Stimulated activated CD8-positive, alpha-beta memory T cell treated with anti-CD3 and anti-CD28 coated beads, Interleukin-2, amount 100 ng/mL, for 48 hours (primary cell): ENCODE data around the gene UPF2.
"Not testable (repeated sequence)": the region's sequence is repeated elsewhere in the genome, so short reads cannot be mapped to it uniquely, and the experiment has no call there.

Experiments
- DNase-seq, 2 donors: peaks; one replicate each; pipeline ENCODE4 v3.0.0-alpha.2; 2020; ENCODE audit warnings: low read depth in 2 of 2

UPF2 gene

DNA sequence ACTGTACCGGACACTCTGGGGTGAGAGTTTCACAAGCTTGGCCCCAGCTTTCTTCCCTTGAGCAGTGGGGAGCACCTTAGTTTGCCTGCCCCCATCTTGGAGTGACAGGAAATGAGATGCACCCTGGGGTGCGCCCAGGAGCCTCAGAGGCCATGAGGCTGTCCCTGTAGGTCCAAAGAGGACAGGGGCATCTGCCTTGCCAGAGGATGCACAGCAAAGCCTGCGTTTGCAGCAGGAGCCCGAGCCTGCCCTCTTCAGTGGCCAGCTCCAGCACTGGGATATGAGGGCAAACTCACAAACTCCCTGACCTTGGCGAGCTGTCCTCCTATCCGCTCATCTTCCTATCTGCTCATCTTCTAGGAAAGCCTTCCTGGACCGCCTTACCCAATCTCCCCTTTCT, 140.0 kb downstream of the UPF2 start:
- DNase-seq, result no peak

DNA sequence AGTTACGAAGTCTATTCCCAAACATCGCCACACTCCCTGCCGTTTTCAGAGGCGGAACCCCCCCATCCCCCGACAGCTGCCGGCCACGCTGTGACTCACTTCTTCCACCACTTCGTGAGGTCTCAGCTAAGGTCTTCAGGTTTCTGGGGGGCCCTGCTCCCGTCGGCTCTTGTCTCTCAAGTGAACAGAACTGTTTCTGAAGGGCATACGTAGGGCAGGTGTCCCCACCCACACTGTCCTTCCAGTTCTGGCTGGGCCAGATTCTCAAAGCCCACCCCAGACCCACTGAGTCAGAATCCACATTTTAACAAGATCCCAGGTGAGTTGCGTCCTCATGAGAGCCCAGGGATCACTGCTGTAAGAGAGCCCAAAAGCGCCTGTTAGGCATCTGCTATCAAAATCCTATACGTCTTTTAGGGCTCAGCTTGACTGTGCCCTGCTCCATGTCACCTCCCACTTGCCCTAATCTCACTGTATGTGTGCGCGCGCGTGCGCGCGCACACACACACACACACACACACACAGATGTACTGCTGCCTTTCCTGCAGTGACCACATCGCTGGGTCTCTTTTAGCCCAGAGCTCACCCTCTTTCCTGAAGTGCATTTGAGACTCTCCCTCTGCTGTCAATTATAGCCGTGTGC, 140.7 kb downstream of the UPF2 start:
- DNase-seq, result no peak

DNA sequence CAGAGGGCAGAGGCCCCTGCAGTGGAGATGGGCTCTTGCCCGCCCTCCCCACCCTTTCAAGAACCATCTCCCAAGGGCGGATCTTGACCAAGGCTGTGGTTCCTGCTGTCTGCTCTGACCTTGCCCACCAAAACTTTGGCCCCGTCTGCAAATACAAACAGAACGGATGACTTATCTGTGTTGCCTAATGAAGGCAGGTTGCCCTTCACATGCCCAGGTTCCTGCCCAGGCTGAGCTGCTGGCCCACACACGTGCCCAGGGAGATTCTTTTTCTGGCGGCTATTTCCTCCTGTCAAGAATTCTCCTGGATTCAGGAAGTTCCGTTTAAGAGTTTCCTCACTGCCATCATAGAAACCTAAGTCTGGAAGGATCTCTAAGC, 141.2 kb downstream of the UPF2 start:
- DNase-seq, result no peak

DNA sequence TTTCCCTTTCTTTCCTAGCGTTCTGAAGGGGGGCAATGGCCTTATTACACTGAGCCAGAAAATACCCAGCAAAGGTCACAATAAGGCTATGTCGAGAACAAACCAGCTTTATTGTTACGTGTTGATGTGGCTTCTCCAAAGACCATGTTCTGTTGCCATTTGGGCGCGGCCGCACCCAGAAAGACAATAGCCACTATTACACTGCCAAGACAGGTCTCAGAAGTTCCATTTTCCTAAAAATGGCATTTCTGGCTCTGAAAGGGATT, 141.6 kb downstream of the UPF2 start:
- no peak for DNase-seq

DNA sequence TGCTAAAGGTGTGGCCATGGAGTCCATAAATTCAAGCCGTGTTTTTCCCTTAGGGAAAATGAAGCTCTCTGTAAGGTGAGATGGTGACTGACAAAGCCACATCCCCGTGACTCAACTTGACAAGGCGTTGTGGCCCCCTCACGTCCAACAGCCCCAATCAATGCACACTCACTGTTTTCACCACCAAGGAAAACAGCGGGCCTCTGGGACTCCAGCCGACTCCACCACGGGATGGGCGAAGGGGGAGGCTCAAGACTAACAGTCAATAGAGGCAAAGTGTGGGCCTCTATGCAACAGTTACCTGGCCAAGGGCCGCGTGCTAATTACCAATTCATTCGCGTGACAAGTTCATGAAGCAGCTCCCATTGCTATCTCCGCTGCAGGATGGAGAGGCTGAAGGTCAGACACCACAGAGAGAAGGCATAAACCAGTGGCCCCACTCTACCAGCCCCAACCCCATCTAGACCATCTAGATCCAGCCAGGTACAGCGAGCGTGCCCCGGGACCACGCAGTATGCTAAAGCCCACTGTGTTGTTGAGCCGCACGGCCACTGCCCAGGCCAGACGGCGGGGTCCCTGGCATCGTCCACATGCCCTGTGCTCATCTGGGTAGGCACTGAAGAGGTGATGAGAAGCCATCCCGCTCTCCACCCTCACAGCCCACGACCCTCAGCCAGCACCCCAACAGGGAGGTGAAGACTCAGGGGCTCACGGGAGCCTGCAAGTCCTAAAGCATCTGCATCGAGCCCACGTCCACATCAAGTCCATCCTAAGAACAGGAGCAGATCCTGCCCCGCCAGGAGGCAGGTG, 143.3 kb downstream of the UPF2 start:
- DNase-seq, result no peak

DNA sequence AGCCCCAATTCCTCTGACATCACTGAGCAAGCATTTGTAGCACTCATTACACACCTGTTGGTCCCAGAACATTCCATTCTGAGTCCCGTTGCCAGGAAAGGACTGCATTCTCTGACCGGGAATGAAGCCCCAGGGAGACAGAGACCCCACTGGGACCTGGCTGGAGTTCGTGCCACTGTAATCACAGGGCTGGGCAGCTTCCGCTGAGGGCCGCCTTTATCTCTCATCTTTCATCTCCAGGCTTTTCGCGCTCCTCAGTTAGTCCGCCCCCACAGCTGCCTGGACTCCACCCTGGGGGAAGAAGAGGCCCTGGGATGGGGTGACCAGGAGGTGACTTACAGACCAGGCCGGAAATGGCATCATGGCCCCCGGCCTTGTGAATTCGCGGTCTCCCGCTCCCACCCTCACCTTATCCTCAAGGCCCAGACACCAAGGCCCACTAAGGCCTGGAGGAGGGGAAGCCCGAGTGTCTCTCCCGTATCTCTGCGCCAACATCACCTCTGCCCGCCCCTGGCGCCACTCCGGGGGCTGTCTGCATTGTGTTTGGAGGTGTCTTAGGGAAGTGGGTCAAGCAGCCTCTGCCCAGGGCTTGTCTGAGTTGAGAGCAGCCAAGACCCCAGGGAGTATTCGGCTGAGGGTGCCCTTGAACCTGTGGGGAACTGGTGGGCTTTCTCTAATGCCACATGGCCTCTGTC, 144.1 kb downstream of the UPF2 start:
- DNase-seq, result no peak

DNA sequence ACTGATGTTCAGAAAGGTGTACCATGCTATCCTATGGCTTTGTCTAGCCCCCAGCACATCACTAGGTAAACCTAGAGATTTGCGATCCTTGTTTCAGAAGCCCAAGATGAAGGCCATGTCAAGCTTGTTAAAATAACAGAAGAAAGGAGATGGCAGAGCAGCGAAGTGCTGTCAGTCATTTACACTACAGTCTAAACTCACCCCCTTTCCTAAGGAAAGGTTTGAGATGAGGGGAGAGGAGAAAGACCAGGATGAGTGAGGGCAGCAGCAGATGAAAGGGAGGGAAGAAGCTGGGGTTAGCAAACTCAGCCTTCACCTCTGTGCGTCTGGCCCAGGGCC, 144.6 kb downstream of the UPF2 start:
- no peak for DNase-seq

DNA sequence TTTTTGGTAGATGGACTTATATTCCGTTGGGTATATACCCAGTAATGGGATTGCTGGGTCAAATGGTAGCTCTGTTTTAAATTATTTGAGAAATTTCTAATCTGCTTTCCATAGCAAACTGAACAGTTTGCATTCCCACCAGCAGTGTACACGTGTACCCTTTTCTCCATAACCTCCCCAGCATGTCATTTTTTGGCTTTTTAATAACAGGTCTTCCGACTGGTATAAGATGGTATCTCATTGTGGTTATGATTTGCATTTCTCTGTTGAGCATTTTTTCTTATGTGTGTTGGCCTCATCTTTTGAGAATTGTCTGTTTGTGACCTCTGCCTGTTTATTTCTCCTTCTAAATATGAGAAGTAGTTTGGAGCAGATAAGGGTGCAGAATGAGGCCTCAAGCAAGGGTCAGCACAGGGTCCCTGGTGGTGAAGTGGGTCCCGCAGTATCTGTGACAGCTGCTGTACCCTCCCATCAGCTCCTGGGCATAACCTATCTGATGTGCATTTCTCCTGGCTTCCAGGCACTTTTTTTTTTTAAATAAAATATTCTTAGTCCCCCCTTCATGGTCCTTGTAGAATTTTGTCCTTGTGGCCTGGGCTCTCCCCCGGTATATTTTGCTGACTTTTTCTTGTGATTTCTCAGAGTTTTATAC, 145.9 kb downstream of the UPF2 start:
- no peak for DNase-seq

DNA sequence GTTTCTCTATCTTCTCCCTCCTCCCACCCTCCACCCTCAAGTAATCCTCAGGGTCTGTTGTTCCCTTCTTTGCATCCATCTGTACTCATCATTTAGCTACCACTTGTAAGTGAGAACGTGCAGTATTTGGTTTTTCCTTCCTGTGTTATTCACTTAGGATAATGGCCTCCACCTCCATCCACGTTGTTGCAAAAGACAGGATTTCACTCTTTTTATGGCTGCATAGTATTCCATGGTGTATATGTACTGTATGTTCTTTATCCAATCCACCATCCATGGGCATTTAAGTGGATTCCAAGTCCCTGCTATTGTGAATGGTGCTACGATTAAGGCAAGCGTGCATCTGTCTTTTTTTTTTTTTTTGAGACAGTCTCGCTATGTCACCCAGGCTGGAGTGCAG, 147.0 kb downstream of the UPF2 start:
- no peak for DNase-seq

DNA sequence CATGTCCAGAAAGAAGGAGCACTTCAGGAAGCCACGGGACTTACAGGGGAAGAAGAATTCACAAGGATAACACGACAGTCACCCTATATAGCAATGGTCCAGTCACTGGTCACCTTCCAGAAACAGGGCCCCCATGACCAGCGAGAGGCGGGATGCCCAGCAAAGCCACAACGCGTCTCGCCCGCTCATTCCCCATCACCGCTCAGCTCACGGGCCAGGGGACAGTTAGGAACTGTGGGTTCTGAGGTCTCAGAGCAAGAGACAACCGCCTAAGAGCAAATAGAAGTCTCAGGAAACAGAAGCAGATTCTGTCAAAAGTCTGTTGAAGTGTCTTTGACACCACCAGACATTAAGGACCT, 147.5 kb downstream of the UPF2 start:
- DNase-seq, result no peak

DNA sequence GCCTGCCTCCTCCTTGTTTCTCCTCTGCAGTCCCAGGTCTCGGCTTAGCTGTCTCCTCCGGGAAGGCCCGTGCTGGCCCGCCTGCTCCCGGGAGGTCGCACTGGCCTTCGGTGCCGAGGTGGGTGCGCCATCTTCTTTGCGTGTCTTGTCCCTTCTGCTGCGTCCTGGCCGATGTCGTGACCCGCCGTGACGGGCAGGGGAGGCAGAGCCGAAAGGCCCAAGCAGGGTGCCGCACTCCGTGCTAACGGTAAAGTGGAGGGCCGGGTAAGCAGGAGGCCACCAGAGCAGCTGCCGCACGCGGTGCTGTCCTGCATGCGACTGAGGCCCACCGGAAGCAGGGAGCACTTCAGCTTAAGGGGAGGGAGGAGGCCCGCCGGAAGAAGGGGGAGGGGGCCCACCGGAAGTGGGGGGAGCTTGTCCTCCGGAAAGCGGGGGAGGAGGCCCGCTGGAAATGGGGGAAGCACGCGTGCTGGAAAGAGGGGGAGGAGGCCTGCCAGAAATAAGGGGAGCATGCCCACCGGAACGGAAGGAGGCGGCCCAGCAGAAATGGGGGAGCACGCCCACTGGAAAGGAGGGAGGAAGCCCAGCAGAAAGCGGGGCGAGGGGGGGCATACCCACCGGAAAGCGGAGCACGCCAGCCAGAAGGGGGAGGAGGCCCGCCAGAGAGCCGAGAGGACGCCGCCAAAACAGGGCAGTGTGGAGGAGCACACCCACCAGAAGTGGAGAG, 148.1 kb downstream of the UPF2 start:
- no peak for DNase-seq

DNA sequence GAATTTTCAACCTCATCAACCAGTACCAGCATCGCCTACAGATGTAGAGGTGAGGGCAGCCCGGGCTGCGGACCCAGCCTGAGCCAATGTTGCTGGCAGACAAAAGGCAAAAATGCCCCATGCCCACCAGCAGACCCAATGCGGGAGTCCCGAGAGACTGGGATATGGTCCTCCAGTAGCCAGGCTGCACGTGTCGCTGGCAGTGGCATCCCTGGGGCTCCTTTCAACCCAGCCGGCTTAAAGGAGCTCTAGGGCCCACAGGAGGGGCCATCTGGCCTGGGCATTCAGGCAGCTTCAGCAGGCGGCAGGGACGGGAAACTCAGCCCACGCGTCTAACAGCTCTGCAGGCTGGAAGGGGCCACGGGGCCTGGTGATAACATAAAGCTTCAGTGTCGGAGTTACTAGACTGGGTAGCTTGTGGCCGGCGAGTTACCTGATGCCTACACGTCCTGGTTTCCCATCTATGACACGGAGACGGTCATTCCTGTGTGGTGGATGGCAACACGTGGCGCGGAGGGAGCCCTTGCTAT, 148.8 kb downstream of the UPF2 start:
- no peak for DNase-seq

DNA sequence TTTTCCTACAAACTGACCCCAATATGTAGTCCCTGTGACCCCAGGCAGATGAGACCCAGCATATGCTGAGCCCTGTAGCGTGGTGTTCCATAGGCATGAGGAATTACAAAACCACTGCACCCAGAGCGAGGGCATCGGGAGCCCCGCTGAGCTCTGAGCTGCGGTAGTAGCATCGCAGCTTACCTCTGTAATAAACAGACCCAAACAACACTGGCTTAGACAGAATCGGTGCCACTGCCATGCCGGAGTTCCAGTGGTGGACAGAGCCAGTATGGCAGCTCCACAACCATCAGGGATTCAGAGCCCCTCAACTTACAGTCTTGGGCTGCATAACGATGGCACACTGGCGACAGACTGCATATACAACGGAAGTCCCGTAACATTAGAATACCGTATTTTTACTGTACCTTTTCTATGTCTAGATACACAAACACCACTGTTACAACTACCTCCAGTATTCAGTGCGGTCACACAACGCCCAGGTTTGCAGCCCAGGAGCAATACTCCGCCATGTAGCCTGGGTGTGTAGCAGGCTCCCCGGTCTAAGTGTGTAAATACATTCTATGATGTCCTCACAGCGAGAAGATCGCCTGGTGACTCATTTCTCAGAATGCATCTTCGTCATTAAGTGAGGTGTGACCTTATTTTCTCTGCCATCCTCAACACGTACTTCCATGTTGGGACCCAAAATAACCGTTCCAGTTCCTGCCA, 150.7 kb downstream of the UPF2 start:
- DNase-seq, result no peak

DNA sequence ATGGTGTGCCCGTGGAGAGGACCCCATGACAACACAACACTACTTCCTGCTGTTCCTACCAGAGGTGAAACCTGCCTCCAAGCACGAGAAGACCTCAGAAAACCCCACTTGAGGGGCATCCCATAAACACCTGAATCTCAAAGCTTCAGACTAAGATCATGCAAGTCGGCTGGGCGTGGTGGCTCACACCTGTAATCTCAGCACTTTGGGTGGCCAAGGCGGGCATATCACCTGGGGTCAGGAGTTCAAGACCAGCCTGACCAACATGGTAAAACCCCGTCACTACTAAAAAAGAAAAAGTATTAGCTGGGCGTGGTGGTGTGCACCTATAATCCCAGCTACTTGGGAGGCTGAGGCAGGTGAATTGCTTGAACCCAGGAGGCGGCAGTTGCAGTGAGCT, 153.3 kb downstream of the UPF2 start:
- not testable (repeated sequence) for DNase-seq

DNA sequence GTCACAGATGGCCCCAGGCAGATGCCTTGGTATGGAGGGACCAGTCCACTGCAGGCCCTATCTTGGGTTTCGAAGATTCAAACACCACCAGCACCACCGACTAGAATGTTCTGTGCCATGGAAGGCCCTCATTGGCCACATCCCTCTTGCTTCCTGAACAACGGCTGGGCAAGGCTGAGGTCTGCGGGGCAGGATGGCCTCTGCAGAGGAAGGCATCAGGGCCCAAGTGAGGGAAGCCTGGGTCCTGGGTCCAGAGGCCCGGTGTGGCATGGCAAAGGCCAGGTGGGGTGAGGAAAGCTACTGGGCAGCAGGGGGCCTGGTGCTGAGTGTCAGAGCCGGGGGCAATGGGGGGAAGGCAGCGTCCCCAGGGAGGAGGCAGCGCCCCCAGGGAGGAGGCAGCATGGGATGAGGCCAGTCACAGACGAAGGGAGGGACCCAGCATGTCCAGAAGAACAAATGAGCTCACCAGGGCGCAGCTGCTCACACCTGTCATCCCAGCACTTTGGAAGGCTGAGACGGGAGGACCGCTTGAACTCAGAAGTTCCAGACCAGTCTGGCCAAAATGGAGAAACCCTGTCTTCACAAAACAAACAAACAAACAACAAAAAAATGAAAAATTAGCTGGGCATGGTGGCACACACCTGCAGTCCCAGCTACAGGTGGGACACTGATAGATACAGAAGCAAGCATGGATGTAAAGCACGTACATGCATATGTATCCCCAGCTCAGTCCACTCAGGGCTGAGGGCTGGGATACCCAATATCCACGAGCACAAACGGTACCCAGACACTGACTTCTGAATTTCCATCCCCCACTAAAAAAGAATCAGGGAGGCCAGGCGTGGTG, 155.0 kb downstream of the UPF2 start:
- no peak for DNase-seq

DNA sequence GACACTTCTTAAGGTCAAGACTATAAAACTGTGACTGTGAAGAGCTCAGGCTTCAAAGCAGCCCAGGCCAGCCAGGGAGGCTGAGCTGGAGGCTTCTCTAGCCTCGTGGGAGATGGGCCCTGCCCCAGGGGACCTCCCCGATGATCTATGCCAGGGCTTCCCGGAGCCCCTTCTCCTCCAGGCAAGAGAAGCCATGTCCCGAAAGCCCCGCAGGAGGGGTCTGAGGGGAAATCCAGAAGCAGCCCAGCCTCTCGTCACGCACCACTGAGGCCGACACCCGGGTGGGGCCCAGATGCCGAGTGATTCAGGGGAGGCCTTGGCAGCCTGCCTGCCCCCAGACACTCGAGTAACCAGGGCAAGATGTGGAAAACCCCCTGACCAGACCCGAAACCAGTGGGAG, 155.8 kb downstream of the UPF2 start:
- DNase-seq, result no peak

DNA sequence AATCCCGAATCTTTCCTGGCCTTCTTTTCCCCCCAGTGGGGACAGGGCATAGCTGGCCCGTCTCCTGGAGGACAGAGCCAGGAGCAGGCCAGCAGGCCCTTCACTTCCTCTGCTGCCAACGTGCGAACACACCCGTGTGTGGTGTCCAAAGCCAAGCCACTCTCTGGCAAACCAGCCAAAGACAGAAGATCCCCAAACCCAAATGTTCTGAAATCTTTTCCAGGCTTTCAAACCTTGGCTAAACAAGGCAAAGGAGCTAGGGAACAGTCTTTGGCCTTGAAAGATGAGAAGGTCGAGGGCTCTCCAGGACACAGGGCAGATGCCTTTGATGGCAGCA, 156.5 kb downstream of the UPF2 start:
- no peak for DNase-seq

DNA sequence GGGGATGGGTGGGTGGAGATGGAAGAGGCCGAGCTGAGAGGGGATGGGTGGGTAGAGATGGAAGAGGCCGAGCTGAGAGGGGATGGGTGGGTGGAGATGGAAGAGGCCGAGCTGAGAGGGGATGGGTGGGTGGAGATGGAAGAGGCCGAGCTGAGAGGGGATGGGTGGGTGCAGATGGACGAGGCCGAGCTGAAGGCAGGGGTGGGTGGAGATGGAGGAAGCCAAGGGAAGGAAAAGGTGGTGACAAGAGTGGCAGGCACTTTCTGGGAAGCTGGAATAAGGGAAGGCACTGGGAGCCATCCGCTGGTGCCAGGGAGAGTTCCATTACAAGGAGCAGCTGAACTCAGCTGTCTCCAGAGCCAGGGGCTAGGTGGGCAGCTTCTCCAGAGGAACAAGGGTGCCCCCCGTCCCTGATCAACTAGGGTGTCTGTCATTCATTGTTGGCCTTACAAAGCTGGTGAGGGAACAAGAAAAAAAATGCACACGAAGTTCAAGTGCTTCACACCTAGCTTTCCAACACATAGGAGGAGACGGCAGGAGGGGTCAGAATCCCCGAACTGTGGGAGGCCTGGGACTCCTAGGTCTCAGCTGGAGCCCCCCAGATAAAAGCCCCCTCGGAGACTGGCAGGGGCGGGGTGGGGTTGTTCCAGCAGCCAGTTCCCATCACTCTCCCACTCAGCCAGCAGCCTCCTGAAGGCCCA, 157.0 kb downstream of the UPF2 start:
- DNase-seq, result no peak

DNA sequence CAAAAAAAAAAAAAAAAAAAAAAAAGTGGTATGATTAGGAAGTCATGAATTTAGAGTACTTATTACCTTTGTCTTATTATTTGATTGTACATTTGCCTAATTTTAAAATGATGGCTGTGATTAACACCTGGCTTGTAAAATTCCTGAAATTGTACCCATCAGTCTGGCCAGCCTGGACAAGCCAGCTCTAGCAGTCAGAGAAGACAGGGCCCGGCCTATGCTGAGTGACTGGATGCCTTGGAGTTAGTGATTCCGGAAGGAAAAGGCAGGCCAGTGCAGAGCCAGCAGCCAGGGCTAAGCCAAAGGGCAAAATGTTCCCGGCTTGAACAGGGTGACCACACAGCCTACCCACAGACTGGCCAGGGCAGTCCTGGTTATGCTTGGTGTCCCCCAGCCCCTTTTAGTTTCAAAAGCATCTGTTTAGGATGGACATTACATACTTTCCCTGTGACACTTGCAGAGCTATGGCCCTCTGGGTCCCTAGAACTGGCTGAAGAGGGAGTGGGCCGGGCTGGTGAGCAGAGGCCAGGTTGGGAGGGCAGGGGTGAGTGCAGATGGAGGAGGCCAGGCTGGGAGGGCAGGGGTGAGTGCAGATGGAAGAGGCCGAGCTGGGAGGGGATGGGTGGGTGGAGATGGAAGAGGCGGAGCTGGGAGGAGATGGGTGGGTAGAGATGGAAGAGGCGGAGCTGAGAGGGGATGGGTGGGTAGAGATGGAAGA, 157.7 kb downstream of the UPF2 start:
- DNase-seq, result no peak
